Measurements from ENCODE around the gene AKAP11.

The AKAP11 gene

DNA sequence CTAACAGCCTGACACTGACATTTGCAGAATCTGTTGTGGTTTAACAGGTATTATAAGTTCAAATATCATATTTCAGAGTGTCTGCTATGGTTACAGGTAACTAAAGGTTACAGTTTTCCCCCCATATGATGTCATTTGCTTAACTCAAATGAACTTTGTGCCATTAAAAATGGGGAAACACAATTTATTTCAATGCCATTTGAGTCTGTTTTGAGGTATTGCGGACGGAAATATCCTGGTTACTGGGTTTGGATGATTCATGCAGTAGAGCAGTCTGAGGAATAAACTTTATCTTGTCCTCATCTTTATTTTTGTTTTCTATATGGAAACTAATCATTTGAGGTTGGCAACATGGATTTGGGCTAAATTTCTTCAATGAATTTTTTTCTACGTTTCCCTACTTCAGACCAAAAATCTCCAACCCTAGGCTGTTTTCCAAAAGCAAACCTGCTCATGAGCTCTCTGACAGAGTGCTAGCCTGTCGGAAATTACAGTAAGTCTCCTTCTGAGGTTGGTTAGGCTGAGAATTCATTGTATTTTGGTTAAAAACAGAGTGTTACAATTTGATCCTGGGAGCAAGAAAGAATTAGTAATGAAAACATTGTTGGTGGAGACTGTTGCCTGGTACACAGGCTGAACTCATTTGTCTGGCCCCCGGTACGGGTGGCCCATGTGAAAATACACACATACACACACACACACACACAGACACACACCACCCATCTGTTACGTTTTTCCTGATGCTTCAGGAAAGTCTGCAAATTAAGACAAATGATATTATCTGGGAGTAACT, 66.1 kb downstream of the AKAP11 start:
- no peak for DNase-seq (ENCODE audit: low spot score)

DNA sequence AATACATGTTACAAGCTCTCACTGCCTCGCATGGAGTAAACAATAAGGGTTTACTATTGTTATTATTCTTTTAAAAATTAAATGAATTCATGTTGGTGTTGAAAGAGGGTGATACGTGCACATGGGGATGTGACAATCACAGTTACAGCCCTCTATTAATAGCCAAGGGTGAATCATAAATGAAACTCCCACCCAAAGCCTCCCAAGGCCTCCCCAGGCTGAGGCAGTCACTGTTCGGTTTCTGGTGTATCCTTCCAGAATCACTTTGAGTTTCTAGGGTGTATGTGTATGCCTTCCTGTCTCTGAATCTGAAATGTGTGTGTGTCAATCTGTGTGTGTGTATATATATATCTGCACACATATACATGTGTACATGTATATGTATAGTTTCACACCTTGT, 73.4 kb downstream of the AKAP11 start:
- DNase-seq (ENCODE audit: low spot score), result no peak

DNA sequence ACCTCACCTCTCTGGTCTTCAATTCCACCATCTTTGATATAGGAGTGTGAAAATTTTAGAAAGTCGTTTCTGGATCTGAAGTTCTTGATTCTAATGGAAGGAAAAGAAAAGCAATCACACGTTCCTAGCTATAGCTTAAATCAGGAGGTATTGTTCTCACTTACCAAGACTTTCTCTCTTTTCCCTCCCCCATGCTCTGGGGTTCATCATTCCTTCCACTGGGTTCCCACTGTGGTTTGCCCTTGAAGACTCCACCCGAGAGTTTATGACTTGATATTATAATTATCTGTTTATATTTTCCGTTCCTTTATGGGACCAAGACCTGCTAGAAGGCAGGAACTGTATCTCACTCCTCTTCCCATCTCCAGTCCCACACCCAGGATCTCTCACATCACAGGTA, 76.6 kb downstream of the AKAP11 start:
- no peak for DNase-seq (ENCODE audit: low spot score)

DNA sequence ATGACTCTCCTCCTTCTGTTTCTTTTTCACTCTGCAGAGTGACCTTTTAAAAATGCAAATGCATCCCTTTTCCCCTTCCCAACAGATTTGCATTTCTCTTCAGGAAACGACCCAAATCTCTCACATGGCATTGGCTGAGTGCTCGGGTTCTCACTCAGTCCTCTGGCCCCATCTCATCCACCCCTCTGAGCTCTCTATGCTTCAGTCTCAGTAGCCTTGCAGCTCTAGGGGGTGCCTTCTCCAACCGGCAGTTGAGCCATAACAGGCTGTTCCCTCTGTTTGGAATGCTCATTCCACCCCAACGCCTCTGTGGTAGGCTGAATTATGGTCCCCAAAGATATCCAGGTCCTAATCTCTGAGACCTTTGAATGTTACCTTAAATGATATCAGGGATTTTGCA, 78.2 kb downstream of the AKAP11 start:
- no peak for DNase-seq (ENCODE audit: low spot score)

DNA sequence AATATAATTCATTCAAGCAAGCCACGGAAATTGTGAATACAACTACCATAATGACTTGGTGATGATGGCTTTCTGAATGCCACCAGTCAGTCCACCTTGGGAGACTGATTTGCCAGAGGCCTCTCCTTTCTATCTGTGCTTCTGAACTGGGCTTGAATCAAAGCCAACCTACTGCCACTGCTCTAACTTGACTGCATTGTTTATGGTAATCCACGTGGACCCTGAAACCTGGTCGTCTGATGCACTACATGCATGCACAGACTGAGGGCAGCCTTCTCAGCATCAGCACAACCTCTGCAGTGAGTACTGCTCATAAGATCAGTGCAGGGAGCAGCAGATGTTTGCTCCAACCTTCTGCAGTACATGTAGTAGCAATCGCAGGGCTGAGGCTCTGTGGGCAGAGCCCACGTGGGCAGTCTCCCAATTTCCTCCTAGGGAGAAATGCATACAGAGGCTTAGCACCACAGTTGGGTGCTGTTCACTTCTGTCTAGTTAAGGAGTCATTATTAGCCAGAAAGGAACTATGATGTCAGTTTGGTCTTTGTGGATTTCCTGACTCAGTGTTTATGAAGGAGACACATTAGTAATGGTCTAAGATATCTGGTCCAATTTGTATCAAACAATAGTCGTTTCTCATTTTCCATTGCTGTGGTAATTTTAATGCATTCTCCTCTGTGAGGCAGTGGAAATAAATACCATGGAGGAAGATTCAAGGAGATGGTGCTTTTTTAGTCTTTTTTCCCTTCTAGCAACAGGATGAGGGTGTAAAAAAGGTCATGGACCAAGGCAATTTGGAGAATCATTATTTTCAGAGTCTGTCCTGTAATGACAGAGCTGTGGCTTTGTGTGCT, 82.5 kb downstream of the AKAP11 start:
- no peak for DNase-seq (ENCODE audit: low spot score)

DNA sequence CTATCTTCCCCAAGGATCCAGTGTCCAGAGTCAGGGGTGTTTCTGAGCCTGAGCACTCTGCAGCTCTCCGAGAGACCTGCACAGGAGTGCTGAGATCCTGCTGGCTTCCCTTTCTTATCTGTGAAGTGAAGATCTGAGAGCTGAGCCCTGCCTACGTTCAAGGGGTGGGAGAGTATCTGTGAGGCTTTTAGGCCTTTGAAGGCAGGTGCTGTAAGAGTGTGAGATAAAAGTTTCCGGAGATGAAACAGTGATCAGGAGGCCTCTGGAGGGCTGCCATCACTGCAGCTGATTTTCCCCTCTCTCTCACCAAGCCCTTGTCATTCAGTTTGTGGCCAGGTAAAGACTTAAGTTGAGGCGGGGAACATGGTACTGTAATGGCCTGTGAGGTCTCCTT, 83.1 kb downstream of the AKAP11 start:
- DNase-seq (ENCODE audit: low spot score), result no peak

DNA sequence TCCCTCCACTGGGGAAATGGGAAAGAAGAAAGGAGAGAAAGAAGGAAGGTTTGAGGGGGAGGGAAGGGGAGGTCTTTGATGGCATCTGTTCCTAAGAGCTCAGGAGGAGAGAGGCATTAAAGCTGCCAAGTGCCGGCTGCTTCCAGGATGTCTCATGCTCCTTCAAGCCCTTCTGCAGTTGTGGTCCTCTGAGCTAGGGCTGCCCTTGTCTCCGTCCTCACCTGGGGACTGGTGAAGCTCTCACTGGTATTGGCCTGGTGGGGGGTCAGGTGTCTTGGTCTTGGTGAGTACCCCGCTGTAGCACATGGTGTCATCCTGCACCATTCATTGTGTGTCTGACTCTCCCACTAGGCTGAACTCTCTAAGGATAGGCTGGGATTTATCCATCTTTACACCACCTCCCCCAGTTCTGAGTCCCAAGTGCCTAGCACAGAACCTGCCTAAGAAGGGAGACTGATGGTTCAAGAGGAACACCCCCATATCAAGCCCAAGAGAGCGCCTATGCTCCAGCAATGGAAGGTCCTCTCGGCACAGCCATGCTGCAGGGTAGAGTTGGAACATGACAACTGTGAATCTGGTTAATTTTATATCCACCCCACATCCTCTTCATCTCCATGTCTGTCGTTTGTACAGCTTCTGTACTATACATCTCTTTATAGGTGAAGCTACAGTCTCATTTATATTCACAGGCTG, 83.7 kb downstream of the AKAP11 start:
- no peak for DNase-seq (ENCODE audit: low spot score)

DNA sequence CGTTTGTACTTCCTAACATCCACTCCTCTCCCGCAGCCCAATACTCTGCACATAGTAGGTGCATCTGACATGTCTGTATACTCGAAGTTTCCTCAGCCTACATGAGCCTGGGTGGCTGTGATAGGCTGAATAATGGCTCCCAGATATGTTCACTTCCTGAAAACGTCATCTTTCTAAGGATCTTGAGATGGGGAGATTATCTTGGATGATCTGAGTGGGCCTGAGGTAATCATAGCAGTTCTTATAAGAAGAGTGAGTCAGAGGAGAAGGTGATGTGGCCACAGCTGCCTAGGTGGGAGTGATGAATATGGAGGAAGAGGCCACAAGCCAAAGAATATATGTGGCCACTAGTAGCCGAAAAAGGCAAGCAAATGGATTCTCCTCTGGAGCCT, 84.2 kb downstream of the AKAP11 start:
- no peak for DNase-seq (ENCODE audit: low spot score)

DNA sequence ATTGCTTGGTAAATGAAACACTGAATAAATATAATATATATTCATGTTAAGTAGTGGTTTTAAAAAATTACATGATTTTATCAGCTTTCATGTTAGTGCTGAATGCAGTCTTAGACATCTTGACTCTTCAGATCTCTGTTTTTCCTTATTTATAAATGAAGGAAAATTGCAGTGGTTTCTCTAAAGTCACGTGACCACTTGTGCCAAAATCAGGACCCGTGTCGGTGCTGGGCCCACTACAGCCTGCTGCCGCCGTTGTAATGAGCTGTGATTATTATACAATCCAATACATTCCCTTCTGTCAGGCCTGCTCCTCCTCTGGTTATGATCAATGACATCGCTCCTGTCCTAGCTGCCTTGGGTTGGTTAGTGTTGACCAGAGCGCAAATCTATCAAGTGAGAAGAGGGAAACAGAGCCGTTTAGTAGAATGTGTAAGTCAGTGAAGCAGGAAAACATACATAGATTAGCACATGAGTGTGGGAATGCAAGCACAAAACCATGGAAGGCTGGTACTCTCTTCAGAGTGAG, 88.2 kb downstream of the AKAP11 start:
- DNase-seq (ENCODE audit: low spot score), result no peak

DNA sequence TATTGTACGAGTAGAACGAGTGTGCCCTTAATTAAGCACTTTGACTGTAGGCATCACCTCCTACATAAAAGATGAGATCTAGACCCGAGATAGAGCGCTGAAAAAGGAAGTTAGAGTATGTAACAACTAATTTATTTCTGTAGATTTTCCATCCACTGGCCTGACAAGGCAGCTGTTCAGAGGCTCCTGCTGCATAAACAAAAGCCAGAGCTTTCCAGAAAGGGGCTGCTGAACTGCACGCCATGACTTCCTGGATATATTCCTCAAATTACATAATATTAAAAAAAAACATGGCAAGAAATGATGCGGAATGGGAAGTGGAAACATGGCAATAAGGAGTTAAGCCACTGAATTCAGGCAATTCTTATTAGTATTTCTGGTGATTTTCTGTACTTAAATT, 89.7 kb downstream of the AKAP11 start:
- no peak for DNase-seq (ENCODE audit: low spot score)

DNA sequence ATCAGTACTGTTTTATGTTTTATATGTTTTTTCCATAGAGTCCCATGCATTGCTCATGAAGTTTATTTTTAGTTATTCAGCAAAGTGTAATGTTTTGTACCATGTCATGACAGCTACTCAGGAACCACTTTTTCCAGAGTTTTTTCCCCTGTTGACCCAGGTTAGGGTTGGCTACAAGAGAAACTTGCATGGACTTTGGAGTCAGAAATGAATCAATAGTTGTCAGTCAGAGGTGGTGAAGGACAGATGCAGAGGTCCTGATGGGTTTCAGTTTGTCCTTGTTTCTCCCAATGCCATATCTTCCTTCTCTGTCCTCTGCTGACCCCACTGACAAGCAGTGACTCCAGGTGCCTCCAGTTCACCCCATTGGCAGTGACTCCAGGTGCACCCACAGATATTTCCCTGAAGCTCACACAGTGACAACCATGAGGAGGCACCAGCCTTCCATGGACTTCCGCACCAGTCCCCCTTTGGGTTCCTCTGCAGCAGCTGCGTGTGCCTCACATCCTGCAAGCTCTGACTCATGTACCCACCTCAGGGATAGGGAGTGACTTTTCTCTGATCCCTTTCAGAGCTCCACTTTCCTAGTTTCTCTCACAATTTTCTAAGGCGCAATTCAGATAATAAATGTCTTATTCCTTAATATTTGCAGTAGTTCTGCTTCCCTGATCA, 92.1 kb downstream of the AKAP11 start:
- DNase-seq (ENCODE audit: low spot score), result no peak

DNA sequence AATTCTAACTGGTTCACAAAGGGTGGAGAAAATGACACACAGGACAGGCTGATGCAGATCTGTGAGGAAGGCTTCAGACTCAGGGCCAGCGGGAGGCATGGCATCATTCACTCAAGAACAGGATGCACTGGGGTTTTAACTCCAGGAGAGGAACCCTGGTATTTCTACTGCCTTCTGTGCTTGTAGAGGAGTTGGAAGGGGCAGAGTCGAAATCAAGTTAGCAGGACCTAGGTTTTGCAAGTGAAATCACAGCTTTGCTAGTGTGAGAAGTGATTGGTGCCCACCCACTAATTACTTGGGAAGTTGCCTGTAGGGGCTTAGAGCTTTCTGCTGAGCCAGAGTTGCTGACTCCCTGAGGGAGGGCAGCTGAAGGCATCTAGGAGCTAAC, 92.7 kb downstream of the AKAP11 start:
- DNase-seq (ENCODE audit: low spot score), result no peak

DNA sequence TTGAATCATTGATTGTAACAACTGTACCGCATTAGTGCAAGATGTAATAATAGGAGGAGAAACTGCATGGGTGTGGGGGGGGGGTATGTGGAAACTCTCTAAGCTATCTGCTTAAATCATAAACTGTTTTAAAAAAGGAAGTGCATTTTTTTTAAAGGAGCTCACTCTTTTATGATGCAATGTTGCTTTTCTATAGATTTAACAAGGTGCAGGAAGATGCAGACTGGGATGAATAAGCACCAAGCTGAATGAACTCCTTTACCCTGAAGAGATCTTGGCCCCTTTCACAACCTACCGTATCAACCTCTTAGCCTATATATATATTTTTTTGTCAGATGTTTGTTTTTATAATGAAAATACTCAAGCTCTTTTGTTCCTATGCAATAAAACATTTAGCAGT, 95.9 kb downstream of the AKAP11 start:
- no peak for DNase-seq (ENCODE audit: low spot score)

DNA sequence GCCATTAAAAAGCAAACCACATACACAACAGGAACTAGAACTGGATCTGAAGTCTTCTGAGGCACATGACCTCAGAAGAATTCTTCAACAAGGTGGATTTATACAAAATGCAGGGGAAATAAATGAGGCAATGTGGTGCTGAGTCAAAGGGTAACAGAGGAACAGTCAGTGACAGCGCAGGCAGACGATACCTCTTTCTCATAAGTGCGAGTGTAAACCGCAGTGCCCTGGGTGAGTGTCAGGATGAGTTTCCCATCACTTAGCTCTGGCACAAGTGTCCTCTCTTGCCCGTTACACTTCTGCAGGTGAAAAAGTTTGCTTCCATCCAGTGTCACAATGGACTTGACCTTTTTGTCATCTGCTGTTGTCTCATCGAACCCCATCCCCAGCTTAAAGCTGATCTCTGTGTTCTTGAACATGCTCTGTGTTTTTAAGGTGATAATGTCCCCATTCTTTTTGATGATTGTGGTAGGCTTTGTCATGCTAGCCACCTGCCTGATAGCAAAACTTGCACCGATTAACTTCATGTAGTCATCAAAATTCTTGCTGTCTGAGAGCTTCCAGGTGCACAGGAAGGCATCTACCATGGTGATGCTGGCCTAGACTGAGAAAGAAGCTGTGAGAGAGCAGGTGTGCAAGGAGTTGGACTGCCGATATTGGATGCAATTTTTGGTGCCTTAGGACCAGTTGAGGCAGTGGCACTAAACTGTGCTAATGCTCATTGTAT, 97.3 kb downstream of the AKAP11 start:
- no peak for DNase-seq (ENCODE audit: low spot score)

DNA sequence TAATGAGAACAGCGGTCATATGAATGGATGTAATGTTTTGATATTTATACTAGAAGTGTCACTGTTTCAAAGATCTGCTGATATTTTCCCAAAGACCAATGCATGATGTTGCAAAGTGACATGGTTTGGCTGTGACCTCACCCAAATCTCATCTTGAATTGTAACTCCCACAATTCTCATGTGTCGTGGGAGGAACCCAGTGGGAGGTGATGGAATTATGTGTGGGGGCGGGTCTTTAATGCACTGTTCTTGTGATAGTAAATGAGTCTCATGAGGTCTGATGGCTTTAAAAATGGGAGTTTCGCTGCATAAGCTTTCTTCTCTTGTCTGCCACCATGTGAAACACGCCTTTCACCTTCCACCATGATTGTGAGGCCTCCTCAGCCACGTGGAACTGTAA, 98.3 kb downstream of the AKAP11 start:
- no peak for DNase-seq (ENCODE audit: low spot score)

All from left forelimb (tissue), 1 donor.